HG03175 (cell line): Measurements from ENCODE around the gene EMP2.
A peak's percentile ranks its signal among the peaks of the same experiment; 100 is the strongest.
"Not testable (repeated sequence)": the region's sequence is repeated elsewhere in the genome, so short reads cannot be mapped to it uniquely, and the experiment has no call there.

Experiments used
- ATAC-seq: cut with Tn5 transposase; IDR thresholded peaks from one replicate; pipeline ENCODE4 v1.9.1; 2021; ENCODE audit warnings: mild to moderate bottlenecking, moderate library complexity; ENCODE audit not compliant: unreplicated experiment

Gene EMP2

GRCh38 chr16:10579965-10580882 lies at the start of gene EMP2:
Gene EMP2 (minus strand): TSS chr16:10580598. CDS start chr16:10547617, 32,981 bp downstream.
- no peak for ATAC-seq

GRCh38 chr16:10629592-10629963 lies 49.2 kb upstream of the EMP2 start:
- no peak for ATAC-seq

DNA sequence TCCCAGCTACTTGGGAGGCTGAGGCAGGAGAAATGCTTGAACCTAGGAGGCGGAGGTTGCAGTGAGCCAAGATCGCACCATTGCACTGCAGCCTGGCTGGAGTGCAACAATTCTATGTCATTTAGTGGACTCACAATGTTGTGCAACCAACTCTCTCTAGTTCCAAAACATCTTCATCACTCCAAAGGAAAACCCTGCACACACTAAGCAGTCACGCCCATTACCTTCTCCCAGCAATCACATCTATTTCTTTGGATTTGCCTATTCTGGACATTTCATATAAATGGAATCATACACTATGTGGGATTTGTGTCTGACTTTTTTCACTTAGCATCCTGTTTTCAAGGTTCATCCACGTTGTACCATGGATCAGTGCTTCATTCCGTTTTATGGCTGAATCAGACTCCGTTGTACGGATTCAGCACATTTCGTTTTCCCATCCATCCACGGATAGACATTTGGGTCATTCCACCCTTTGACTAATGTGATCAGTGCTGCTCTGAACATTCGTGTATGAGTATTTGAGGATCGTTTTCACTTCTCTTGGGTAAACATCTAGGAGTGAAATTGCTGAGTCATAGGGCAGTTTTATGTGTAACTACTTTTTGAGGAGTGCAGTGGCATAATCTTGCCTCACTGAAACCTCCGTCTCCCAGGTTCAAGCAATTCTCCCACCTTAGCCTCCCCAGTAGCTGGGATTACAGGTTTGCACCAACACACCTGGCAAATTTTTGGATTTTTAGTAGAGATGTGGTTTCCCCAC lies 45.4 kb upstream of the EMP2 start:
- no peak for ATAC-seq

GRCh38 chr16:10624527-10624926 lies 44.1 kb upstream of the EMP2 start:
- no peak for ATAC-seq

DNA sequence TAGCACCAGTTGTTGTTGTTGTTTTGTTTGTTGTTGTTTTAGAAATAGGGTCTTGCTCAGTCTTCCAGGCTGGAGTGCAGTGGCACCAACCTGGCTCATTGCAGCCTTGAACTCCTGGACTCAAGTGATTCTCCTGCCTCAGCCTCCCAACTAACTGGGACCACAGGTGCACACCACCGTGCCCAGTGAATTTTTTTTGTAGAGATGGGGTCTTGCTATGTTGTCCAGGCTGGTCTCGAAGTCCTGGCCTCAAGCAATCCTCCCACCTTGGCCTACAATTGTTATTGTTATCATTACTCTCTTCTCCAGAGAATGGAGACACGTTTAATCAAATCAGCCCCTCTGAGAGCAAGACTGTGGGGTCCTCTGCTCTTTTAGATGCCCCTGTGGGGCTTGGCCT lies 42.7 kb upstream of the EMP2 start:
- no peak for ATAC-seq

- no peak for ATAC-seq
These were observed 41.9 kb upstream of the EMP2 start for GRCh38 chr16:10622036-10622921.

- not testable (repeated sequence) for ATAC-seq
These were observed 41.0 kb upstream of the EMP2 start for GRCh38 chr16:10621216-10621949.

DNA sequence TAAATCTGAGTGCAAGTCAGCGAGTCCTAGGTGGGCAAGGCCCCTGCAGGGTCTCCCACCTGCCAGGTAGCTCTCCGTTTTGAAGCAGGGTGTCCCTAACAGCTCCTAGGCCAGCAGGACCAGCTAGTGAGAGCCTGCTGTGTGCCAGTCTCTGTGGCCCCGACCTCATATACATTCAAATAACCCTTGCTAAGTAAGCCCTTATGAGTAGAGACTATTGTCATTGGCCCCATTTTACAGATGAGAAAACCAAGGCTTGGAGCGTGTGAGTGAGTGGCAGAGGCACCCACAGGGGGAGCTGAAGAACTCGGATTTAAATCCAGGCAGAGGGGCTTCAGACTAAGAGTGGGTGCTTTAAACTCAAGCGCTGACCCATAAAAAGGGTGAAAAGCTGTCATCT lies 39.7 kb upstream of the EMP2 start:
- ATAC-seq, result no peak

- ATAC-seq, result no peak
These were observed 39.0 kb upstream of the EMP2 start for GRCh38 chr16:10619271-10619849.

DNA sequence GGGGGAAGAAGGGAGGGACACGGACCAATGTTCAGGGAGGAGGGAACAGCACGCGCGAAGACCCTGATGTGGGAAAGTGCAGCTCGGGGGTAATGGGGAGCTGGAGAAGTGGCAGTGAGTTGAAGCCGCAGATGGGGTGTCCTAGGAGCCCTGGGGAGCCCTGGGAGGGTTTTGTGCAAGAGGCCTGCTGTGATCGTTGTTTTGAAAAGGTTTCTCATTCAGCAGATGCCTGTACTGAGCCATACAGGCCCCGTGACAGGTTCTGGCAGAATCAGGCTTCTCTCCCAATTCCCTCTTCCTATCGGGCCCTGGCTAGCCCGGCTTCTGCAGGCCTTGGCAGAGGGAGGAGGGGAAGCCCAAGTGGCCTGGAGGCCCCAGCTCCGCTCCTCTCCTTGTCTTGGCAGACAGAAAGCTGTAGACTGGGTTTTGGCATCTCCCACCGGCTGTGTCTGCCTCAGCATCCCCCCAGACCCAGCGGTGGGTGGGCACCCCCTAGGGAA lies 38.4 kb upstream of the EMP2 start:
- no peak for ATAC-seq

DNA sequence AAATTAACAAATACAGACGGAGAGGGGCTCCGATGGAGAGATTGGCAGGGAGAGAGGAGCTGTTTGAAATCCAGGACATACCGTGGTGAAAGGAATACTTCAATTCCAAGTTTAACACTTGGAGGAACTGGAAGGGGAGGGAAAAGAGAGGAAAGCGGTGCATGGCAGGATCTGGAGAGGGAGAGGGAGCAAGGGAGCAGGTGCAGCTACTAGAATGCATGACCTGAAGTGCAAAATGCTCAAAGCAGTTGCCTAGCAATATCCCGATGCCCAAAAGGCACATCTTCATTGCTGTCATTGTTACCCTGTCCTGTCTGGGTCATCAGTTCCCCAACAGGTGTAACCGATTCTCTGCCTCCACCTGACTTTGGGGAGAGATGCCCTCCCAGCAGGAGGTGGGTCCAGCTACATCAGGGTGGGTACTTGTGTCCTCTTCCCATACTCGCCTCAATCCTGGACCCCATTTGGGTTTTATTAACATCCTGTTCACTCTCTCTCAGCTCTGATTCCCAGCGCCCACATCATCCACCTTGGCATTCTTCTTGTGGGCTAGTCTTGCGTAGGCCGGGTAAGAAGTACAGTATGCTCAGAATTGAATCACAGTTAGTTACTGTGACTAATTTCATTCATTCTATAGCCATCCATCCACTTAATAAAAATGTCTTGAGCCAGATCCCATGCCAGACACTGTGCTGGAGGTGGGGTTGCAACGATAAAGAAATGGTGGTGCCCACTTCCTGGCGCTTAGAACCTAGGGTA lies 37.4 kb upstream of the EMP2 start:
- ATAC-seq, result no peak

DNA sequence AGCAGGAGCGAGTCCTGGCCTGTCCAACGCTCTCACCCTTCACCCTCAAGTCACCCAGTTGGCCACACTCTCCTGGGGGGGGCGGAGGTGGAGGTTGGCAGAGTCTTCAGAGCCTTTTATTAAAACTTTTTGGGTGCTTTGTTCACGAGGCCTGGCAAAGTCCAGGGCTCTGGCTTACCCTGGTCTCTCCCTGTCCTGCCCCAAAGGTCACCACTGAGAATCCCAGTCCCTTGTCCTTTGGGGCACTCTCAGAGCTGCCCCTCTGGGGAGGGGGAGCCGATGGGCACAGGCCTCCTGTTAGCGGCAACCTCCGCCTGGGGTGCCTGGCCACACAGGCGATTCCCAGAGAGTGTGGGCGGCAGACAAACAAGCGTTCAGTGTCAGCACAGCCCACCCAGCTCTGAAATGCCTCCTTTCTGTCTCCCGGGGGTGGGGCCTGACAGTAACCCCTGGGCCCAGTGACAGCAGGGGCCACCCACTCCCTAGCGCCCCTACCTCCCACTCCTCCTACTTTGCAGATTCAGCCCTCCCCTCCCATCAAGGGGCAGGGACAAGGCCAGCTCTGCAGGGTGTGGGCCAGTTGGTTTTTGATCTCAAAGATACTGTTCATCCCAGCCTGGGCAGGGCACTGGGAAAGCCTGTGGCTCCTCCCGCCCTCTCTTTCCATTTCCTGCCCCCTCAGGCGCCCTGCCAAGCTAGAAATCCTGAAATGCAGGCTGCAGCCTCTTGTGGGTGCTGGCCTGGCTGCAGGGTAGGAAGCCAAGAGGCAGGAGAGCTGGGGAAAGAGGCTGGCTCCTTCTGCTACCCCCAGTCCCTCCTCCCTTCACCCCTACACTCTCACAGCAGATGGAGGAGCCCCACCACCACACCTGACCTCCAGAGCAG lies 36.6 kb upstream of the EMP2 start:
- no peak for ATAC-seq

GRCh38 chr16:10616419-10616755 lies 36.0 kb upstream of the EMP2 start:
- no peak for ATAC-seq

GRCh38 chr16:10614685-10615084 lies 34.3 kb upstream of the EMP2 start:
- no peak for ATAC-seq

- ATAC-seq, result peak; percentile 58
These were observed 33.5 kb upstream of the EMP2 start for GRCh38 chr16:10613785-10614485.

GRCh38 chr16:10612649-10613179 lies 32.3 kb upstream of the EMP2 start:
- no peak for ATAC-seq

DNA sequence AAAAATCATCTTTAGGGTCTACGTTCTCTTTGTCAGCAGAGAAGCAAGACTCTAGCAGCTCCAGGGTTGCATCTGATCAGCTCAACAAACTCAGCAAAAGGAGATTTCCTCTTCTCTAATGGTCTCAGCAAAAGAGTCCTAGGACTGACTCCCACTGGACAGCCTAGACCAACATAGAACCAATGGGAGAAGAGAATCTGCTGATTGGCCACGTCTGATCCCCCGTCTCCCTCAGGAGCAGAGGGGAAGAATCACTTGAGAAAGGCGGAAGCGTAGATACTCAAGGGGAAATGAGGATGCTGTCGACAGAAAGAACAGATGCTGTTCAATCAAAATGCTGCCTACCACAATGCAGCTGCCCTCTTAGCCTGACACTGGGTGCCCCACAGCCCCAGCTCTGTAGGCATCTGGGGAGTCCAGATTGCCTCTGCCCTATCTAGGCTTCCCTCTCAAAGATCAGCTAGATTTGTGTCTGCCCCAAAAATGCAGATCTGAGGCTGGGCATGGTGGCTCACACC lies 31.5 kb upstream of the EMP2 start:
- no peak for ATAC-seq
